NCI-H2029 treated with DMSO at 0.1 percent for 48 hours (cell line): ENCODE results near the gene ZSCAN12.
"Not testable (repeated sequence)": the region's sequence is repeated elsewhere in the genome, so short reads cannot be mapped to it uniquely, and the experiment has no call there.

Experiments used
- DNase-seq: peaks from one replicate; lab custom pipeline; 2025; lab: John Stamatoyannopoulos, UW

The ZSCAN12 gene

DNA sequence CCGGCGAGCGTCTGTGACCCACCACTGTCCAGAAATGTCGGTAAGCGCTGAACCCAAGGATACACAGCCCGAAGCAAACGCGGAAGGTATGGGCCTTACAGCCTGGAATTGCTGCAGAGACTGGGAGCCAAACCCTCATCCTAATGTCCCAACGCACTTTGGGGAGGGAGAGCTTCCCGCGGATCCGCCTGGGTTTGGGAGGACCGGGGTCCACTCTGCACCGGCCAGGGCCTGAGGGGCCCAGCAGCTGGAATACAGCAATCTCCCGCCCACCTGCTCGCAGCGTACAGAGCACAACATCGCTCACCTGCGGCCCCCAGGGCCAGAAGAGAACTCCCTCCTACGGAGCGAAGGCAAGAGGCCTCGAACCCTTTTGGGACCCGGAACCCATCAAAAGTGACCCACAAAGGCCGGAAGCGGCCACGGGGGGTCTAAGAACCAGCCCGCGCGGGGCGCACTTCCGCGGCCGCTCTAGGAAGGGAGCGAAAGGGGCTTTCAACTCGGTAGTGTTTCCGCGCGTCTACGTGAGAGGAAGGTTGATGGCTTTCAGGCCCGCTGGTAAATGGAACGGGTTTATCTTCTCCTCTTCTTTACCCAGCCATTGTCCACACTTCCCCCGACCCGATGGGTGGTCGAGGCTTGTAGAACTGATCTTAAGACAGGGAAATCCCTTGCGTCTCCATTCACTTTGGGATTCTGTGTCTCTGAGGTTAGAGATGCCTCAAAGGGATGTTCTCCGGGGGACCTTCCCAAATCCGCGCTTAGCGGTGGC, at the start of gene ZSCAN12:
Gene ZSCAN12, minus strand, starts transcription at position 398 of the 772 bp plus-strand sequence. CDS start 1,342 bp downstream, outside the sequence.
- DNase-seq, result peak; percentile 65

DNA sequence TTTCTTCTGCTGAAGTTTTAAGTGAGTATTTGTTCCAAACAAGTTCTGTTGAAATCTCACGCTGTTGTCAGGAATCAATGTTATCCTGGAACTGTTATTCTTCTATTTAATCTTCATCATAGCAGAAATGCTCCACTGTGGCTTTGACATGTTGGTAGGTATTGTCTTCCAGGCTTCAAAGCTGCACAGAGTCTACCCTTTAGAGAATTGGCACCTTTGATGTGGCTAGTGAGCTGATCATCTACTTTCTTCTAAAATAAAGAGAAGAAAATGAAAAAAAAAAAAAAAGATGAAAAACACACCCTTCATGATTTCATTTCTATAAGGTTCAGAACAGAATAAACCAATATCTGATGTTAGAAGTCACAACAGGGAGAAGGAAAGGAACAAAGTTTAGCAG, 49.5 kb upstream of the ZSCAN12 start:
- DNase-seq, result no peak

- not testable (repeated sequence) for DNase-seq
Measured at GRCh38 chr6:28447512-28447906, 48.0 kb upstream of the ZSCAN12 start.

DNA sequence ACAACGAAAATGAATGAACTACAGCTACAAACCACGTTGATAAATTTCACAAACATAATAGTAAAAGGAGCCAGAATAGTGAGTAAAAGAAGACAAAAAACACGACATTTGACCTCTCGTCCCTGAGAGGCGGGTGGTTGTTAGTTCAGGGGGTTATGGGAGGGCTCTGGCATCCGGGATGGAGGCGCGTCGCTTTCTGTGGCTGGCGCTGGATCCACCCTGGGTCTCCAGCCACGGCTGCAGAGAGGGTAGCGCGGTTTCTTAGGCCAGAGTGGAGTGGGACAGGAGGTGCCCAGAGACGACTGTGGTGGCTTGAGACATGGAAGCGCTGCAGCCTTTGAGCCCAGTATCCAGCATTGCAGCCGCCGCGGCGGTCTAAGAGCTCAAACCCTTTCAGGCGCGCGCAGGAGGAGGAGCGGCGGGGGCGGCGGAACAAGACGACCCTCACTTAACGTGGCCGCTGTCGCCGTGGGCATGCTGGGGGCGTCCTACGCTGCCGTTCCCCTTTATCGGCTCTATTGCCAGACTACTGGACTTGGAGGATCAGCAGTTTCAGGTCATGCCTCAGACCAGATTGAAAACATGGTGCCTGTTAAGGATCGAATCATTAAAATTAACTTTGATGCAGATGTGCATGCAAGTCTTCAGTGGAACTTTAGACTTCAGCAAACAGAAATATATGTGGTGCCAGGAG, 47.4 kb upstream of the ZSCAN12 start:
- no peak for DNase-seq

- not testable (repeated sequence) for DNase-seq
Measured at GRCh38 chr6:28444759-28445158, 45.2 kb upstream of the ZSCAN12 start.

DNA sequence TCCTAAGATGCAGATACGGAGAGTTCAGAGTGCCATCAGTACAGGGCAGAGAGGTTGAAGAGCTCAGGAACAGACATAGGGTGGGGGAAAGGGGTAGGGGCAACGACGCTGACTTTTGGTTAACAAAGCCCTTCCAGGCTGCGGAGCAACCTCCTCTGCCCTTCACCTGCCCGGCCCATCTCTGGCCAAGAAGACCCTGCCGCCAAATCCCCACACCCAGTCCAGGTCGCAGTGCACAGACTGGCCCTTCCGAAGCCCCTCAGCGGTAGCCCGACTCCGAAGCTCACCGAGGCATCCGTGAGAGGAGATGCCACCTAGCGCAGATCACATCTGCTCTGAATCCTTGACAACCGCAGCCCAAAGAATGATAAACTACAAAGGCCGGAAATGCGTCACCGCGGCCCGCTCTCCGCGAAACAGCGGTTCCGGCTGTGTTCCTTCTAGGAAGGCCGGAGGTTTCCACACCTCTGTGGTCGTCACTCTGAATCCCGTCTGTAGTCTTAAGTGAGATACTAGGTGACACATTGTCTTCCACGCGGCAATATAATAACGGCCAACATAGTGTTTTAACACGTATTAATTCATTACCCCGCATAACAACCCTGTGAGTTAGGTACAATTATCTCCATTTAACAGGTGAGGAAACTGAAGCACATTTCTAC, 43.7 kb upstream of the ZSCAN12 start, which contains the start of gene ZSCAN23:
Gene ZSCAN23, minus strand, starts transcription at position 380 of the 662 bp plus-strand sequence. CDS start 7,225 bp downstream, outside the sequence.
- DNase-seq, result peak; percentile 1

GRCh38 chr6:28442586-28442985, 43.0 kb upstream of the ZSCAN12 start:
- no peak for DNase-seq

GRCh38 chr6:28436404-28436803, 36.9 kb upstream of the ZSCAN12 start:
- DNase-seq, result no peak

DNA sequence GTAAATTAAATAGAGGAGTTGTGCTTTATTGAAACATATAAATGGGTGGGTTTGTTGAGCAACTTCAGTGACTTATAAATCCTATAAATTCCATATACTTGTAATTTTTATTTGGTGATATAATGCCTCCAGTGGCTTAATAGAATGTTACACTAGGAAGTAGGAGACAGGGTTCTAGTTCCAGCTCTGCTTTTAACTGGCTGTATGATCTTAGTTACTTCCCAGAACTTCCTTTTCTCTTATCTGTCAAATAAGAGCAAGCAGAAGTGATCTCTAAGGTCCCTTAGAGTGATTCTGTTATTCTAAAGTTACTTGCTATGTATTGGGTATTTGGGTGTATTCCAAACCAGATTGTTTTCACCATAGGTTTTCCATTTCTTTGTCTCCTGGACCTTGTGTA, 33.6 kb upstream of the ZSCAN12 start:
- DNase-seq, result no peak

GRCh38 chr6:28429781-28430180, 30.2 kb upstream of the ZSCAN12 start:
- DNase-seq, result no peak

- no peak for DNase-seq
Measured at GRCh38 chr6:28425944-28426541, 26.5 kb upstream of the ZSCAN12 start.

DNA sequence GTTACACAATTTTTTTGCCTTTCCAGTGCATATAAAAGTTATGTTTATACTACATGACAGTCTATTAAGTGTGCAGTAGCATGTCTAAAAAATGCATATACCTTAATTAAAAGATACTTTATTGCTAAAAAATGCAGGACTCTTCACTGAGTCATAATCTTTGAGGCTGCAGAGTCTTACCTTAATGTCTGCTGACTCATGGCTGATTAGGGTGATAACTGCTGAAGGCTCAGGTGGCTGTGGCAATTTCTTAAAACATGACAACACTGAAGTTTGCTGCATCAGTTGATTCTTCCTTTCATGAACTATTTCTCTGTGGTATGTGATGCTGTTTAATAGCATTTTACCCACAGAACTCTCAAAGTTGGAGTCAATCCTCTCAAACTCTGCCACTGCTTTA, 24.6 kb upstream of the ZSCAN12 start:
- no peak for DNase-seq

DNA sequence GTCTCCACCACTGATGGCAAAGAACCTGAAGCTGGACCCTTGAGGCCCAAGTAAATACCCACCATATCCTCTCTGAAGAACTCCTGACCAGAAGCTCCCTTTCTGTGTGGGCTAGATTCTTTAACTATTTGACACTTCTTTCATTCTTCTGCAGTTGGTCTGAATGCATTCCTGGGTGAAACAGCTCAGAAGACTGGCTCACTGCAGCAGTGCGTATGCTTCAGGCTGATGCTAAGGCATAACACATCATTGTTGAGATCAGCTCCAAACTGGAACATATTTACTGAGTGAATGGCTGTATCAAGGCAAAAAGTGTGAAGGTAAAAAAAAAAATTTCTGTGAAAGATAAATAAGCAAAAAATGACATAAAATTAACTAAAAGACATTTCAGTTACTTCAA, 24.0 kb upstream of the ZSCAN12 start:
- no peak for DNase-seq

- DNase-seq, result no peak
Measured at GRCh38 chr6:28413681-28414080, 14.1 kb upstream of the ZSCAN12 start.

GRCh38 chr6:28410767-28411166, 11.2 kb upstream of the ZSCAN12 start:
- DNase-seq, result no peak

DNA sequence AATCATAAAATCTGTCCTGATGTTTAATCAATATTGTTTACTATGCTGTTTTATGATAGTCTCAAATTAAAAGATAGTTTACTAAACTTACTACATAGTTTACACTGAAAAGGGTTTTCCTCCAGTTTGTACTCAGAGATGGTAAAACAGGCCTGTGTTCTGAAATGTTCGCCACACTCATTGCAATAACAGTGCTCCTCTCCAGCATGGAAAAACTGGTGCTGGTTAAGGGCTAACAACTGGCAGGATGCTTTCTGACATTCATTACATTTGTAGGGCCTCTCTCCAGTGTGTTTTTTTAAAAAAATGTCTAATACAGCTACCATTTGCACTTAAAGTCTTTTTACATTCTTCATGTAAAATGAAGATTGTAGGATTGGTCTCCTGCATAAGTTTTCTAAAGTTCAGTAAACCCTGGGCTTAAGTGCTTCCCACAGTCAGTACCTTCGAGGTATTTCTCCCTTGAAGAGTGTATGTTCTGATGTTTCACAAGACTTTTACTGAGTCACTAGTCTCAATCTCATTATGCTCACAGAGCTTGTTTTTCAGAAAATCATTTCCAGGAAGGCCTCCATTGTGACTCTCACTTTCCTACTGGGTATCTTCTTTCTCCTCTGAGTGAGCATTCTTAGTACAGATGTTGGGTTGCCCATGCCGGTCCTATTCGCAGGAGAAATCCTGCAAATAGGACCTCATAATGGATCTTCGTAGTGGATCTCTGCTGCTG, 8.7 kb upstream of the ZSCAN12 start:
- DNase-seq, result no peak

GRCh38 chr6:28407401-28407800, 7.9 kb upstream of the ZSCAN12 start:
- DNase-seq, result no peak

DNA sequence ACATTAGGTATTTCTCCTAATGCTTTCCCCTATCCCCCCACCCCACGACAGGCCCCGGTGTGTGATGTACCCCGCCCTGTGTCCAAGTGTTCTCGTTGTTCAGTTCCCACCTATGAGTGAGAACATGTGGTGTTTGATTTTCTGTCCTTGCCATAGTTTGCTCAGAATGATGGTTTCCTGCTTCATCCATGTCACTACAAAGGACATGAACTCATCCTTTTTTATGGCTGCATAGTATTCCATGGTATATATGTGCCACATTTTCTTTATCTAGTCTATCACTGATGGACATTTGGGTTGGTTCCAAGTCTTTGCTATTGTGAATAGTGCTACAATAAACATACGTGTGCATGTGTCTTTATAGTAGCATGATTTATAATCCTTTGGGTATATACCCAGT, 4.4 kb upstream of the ZSCAN12 start:
- DNase-seq, result not testable (repeated sequence)

GRCh38 chr6:28402197-28402596, 2.6 kb upstream of the ZSCAN12 start:
- DNase-seq, result no peak

DNA sequence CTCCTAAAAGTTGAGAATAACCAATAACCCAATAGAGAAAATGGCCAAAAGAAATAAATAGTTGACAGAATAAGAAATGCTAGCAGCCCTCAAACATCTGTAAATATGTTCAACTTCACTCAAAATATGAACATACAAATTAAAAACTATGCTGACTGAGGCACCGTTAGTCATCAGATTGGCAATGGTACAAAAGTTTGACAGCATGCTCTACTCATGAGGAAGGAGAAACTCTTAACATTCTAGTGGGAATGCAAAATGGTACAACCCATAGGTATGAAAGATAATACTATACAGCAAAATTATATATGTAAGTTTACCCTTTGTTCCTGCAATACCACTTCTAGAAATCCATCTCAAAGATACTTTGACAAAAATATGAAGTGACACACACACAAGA, 1.6 kb upstream of the ZSCAN12 start:
- no peak for DNase-seq

DNA sequence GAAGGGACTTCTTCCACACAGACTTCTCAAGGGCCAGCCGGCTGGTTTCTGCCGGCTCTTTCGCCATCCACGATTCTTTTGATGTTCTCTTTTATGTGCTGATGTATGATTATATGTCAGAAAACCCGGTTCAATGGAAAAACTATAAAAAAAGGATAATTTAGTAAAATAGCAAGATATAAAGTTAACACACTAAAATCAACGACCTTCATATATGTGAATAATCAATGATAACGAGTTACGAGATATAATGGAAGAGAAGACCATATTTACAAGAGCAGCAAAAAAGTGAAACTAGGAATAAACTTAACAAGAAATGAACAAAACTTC, 540 bp upstream of the ZSCAN12 start:
- no peak for DNase-seq

DNA sequence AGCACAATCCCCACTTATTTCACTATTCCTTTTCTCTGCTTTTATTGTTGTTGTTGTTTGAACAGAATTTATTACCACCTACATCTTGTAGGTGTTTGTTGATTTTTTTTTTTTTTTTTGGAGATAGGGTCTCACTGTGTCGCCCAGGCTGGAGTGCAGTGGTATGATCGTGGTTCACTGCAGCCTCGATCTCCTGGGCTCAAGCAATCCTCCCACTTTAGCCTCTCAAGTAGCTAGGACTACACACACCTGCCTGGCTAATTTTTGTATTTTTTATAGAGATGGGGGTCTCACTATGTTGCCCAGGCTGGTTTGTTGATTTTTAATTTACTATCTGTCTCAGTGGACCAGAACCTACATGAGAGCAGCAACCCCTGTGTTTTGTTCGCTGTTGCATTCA, 3.6 kb downstream of the ZSCAN12 start:
- no peak for DNase-seq
